Natural killer cell (primary cell): Measurements from ENCODE around the gene NDUFAF7. TPM values are rescaled to one million over a fixed set of nuclear protein-coding genes. Genes with fewer than 3 reads are reported as not detected.

ENCODE experiments used
- ATAC-seq, 3 donors: fragments of 150-1000 bp in 2 of 3; fragments of 200-7000 bp in 1 of 3; cut with Tn5 transposase; 1 replicate in 1 of 3; 2 replicates in 2 of 3; pipeline ENCODE4 v1.10.0; 2021; ENCODE audit warnings: mild to moderate bottlenecking in 2 of 3, moderate library complexity in 2 of 3
- DNase-seq, 2 donors: peaks; one replicate each; pipeline versions ENCODE4 v3.0.0 to v3.0.0-alpha.2; 2013 to 2021; ENCODE audit warnings: mixed read lengths in 1 of 2
- H3K27ac ChIP-seq: one replicate; pipeline ENCODE4 v1.5.1; 2013; ENCODE audit warnings: mild to moderate bottlenecking, low read length
- H3K27me3 ChIP-seq: one replicate; pipeline ENCODE4 v1.6.1; 2013; ENCODE audit warnings: low read length; ENCODE audit not compliant: control insufficient read depth, insufficient read depth
- H3K36me3 ChIP-seq: one replicate; pipeline ENCODE4 v1.6.1; 2013; ENCODE audit warnings: low read length; ENCODE audit not compliant: control insufficient read depth, insufficient read depth
- H3K4me1 ChIP-seq: one replicate; pipeline ENCODE4 v1.6.1; 2013; ENCODE audit warnings: low read length; ENCODE audit not compliant: control insufficient read depth, insufficient read depth
- H3K4me3 ChIP-seq: one replicate; pipeline ENCODE4 v1.5.1; 2013; ENCODE audit warnings: low read length
- H3K9me3 ChIP-seq: one replicate; pipeline ENCODE4 v1.6.1; 2013; ENCODE audit warnings: low read length; ENCODE audit not compliant: control insufficient read depth, insufficient read depth
- H3K27ac Mint-ChIP-seq, 2 donors: one replicate each; pipeline ENCODE4 v1.8.0; 2022; ENCODE audit warnings: mild to moderate bottlenecking in 2 of 2, mixed read lengths in 2 of 2, moderate library complexity in 1 of 2
- H3K27me3 Mint-ChIP-seq, 2 donors: one replicate each; pipeline ENCODE4 v1.8.0; 2022; ENCODE audit warnings: low read depth in 2 of 2, mixed read lengths in 2 of 2
- H3K36me3 Mint-ChIP-seq: one replicate; pipeline ENCODE4 v1.8.0; 2022; ENCODE audit warnings: mixed read lengths
- H3K4me1 Mint-ChIP-seq, 2 donors: one replicate each; pipeline ENCODE4 v1.8.0; 2022; ENCODE audit warnings: mixed read lengths in 2 of 2
- H3K4me3 Mint-ChIP-seq: one replicate; pipeline ENCODE4 v1.8.0; 2022; ENCODE audit warnings: mild to moderate bottlenecking, moderate library complexity, mixed read lengths
- H3K9me3 Mint-ChIP-seq, 2 donors: one replicate each; pipeline ENCODE4 v1.8.0; 2022; ENCODE audit warnings: mixed read lengths in 2 of 2
- WGBS: methylation state at CpG from one replicate; pipeline ENCODE4 v1.1.7; 2013; ENCODE audit warnings: missing lambda C conversion rate; ENCODE audit not compliant: insufficient coverage; 5-methylcytosine and 5-hydroxymethylcytosine counted together
- intact Hi-C: fragments of 100-400 bp; cut with micrococcal nuclease; formaldehyde crosslinking; loops from one replicate; pipeline ENCODE4 v1.14.2; 2022
- total RNA-seq, 4 donors: library from RNA; stranded (reverse); fragments of 120-200 nt in 1 of 4; gene quantifications; one replicate each; pipeline versions ENCODE4 v1.2.3 to v1.2.4, GENCODE V29; 2013 to 2022
- TF ChIP-seq, protein P1 (sequence below): fragments of 200-600 bp; IDR thresholded peaks from one replicate; pipeline ENCODE4 v1.8.0; 2022; ENCODE audit warnings: antibody characterized with exemption

Gene NDUFAF7
- total RNA-seq, 3 donors from 2014 or later (not counting 1 experiment from before 2014, with no cell fraction given), result 13.4 to 24.1 (median 19.7) TPM

DNA sequence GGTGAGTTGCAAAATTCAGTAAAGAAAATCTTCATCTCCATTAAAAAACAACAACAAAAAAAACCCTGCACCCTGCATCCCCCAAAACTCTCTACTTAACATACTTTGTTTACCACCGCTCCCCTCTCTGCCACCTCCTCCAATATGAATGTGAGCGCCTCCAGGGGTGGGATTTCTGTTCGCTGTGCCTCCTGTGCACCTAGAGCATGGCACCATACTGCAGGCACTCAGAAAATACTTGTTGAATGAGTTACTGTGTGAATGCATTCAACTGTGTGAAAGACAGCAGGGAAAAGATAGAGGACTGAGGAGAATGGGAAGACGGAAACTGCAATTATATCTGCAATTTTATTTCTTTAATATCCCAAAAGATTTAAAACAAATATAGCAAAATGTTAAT, 4.6 kb upstream of the NDUFAF7 start:
- TF ChIP-seq, protein P1, sequence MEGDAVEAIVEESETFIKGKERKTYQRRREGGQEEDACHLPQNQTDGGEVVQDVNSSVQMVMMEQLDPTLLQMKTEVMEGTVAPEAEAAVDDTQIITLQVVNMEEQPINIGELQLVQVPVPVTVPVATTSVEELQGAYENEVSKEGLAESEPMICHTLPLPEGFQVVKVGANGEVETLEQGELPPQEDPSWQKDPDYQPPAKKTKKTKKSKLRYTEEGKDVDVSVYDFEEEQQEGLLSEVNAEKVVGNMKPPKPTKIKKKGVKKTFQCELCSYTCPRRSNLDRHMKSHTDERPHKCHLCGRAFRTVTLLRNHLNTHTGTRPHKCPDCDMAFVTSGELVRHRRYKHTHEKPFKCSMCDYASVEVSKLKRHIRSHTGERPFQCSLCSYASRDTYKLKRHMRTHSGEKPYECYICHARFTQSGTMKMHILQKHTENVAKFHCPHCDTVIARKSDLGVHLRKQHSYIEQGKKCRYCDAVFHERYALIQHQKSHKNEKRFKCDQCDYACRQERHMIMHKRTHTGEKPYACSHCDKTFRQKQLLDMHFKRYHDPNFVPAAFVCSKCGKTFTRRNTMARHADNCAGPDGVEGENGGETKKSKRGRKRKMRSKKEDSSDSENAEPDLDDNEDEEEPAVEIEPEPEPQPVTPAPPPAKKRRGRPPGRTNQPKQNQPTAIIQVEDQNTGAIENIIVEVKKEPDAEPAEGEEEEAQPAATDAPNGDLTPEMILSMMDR, result no peak
- peaks cover 29% of the 10 kb centered on the region for H3K36me3 ChIP-seq
- ATAC-seq (no peak), DNase-seq (no peak)
- intact Hi-C loops, result no loop called here
- H3K9me3 ChIP-seq, result no peaks in the 10 kb centered on the region
- WGBS, result 100% methylated on average over 3 of the region's 4 CpGs
- H3K27ac ChIP-seq, result no peak overlapping the region
- no peak overlapping the region for H3K4me3 Mint-ChIP-seq
- H3K27me3 Mint-ChIP-seq, result no peaks in the 10 kb centered on the region
- H3K27me3 ChIP-seq, result no peaks in the 10 kb centered on the region
- no peak overlapping the region for H3K27ac Mint-ChIP-seq
- no peak overlapping the region for H3K4me3 ChIP-seq
- H3K4me1 Mint-ChIP-seq, result peaks cover 31 to 33% of the 10 kb centered on the region in 2 donors
- H3K36me3 Mint-ChIP-seq, result peaks cover 12% of the 10 kb centered on the region
- H3K4me1 ChIP-seq, result peaks cover 12% of the 10 kb centered on the region
- no peaks in the 10 kb centered on the region for H3K9me3 Mint-ChIP-seq

DNA sequence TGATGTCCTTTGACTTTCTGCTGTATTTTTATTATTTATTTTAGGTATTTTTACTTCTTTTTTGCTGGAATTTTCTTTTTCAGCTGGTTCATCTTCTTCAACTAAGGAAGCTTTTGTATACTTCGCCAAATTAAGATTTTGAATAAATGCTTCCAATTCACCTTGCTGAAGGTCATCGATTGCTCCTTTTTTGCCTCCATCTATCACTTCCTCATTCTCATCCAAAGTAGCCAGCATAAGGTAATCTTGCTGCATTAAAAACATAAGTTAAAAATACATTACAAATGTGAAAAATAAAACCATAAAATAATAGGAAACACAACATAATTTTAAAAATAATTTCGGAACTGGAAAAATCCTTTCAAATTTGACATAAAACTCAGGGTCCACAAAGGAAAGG, 2.7 kb upstream of the NDUFAF7 start:
- Mint-ChIP-seq H3K36me3 (peaks cover 5% of the 10 kb centered on the region), H3K27ac (no peak overlapping the region), H3K4me3 (no peak overlapping the region), H3K9me3 (no peaks in the 10 kb centered on the region), H3K27me3 (no peaks in the 10 kb centered on the region), H3K4me1 (peaks cover 26 to 30% of the 10 kb centered on the region in 2 donors)
- Histone ChIP-seq H3K36me3 (peaks cover 21% of the 10 kb centered on the region), H3K9me3 (no peaks in the 10 kb centered on the region), H3K4me3 (no peak overlapping the region), H3K27ac (no peak overlapping the region), H3K4me1 (peaks cover 25% of the 10 kb centered on the region), H3K27me3 (no peaks in the 10 kb centered on the region)
- no peak for ATAC-seq
- WGBS, result 98% methylated on average over 3 of the region's 3 CpGs
- intact Hi-C loops, result no loop called here
- no peak for DNase-seq
- TF ChIP-seq, protein P1, result no peak

DNA sequence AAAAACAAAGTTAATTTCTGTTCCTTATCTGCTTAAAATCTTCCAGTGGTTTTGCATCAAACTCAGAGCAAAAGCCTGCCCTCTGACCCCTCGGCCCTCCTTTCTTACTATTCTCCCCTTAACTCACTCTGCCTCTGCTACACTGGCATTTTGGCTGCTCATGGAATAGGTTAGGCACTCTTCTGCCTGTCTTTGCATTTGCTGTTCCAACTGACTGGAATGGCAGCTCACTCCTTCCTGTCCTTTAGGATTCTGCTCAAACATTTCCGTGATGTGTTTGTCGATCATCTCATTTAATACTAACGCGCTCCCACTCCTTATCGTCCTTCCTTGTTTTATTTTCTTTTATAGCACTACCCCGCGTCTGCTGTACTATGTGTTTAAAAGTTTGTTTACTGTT, 877 bp upstream of the NDUFAF7 start:
- Histone ChIP-seq H3K27me3 (no peaks in the 10 kb centered on the region), H3K27ac (peak overlapping the region; percentile 97), H3K4me1 (peaks cover 25% of the 10 kb centered on the region), H3K4me3 (peak overlapping the region; percentile 91), H3K9me3 (no peaks in the 10 kb centered on the region), H3K36me3 (peaks cover 21% of the 10 kb centered on the region)
- H3K27me3 Mint-ChIP-seq, result no peaks in the 10 kb centered on the region
- no peak overlapping the region for H3K27ac Mint-ChIP-seq
- TF ChIP-seq, protein P1, result no peak
- no peak for ATAC-seq
- H3K9me3 Mint-ChIP-seq, result no peaks in the 10 kb centered on the region
- peak in 1 of 2 donors; percentile 20 for DNase-seq
- H3K4me1 Mint-ChIP-seq, result peaks cover 11 to 20% of the 10 kb centered on the region in 2 donors
- intact Hi-C loops, result loop anchor here (2.0 to 10.0 kb wide), 2 partner anchors 94 to 146 kb away; partner anchors contain the start of genes GPATCH11, HEATR5B and PRKD3
- peaks cover 5% of the 10 kb centered on the region for H3K36me3 Mint-ChIP-seq
- no peak overlapping the region for H3K4me3 Mint-ChIP-seq
- 2% methylated on average over 4 of the region's 8 CpGs for WGBS
